DOHH2 (cell line): ENCODE results near the gene NDUFC2.

ENCODE experiments used
- CTCF ChIP-seq: fragments of 200-600 bp; sonication (generic); IDR thresholded peaks from one replicate; pipeline ENCODE4 v1.5.1; 2014; ENCODE audit warnings: antibody characterized with exemption, mild to moderate bottlenecking, low read depth, low read length; ENCODE audit not compliant: poor library complexity, severe bottlenecking
- EZH2phosphoT487 ChIP-seq: fragments of 200-600 bp; sonication (generic); IDR thresholded peaks from 2 replicates; pipeline ENCODE4 v1.6.1; 2017; ENCODE audit warnings: borderline replicate concordance, mild to moderate bottlenecking, antibody characterized with exemption, low read length, moderate library complexity, mixed read lengths

DNA sequence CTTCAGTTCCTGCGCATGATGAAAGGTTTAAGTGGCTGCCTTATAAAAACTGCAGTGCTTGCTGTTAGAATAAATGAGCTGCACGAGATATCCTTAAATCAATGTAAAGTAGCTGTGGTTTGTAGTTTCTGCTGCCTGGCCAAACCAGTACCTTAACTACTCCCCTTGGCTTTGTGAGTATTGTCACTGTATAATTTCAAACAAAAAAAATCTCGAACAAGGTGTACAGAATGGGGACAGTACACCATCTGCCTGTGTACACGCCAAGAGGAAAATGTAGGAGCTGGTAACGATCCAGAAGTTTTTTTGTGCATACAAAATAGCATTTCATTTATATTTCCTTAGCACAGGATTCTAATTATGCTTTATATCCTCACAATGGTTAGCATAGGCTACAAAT lies 20.6 kb upstream of the NDUFC2 start:
- no peak for TF ChIP-seq CTCF
- TF ChIP-seq EZH2phosphoT487, result no peak
